Measurements from ENCODE around the gene FAM234A.

FAM234A gene

GRCh38 chr16:283033-283805 is 48.6 kb downstream of the FAM234A start, which contains the start of gene PDIA2:
Gene PDIA2 (plus strand): TSS chr16:283164. CDS start chr16:283170, 6 bp downstream.
- ATAC-seq = no peak

GRCh38 chr16:284204-285120 is 49.8 kb downstream of the FAM234A start:
- no peak for ATAC-seq

- no peak for ATAC-seq
Measured at GRCh38 chr16:285146-286055, 50.8 kb downstream of the FAM234A start.

GRCh38 chr16:286491-287297 is 52.1 kb downstream of the FAM234A start:
- no peak for ATAC-seq

- no peak for ATAC-seq
Measured at GRCh38 chr16:287298-287811, 52.7 kb downstream of the FAM234A start.

- no peak for ATAC-seq
Measured at GRCh38 chr16:287981-288920, 53.6 kb downstream of the FAM234A start.

GRCh38 chr16:289395-289997 is 54.9 kb downstream of the FAM234A start:
- ATAC-seq = no peak

GRCh38 chr16:290015-290680 is 55.5 kb downstream of the FAM234A start:
- no peak for ATAC-seq

- no peak for ATAC-seq
Measured at GRCh38 chr16:290681-291405, 56.2 kb downstream of the FAM234A start.

- ATAC-seq = no peak
Measured at GRCh38 chr16:291539-291938, 56.9 kb downstream of the FAM234A start.

- ATAC-seq = no peak
Measured at GRCh38 chr16:293043-293775, 58.6 kb downstream of the FAM234A start.

- no peak for ATAC-seq
Measured at GRCh38 chr16:296276-296675, 61.7 kb downstream of the FAM234A start.

GRCh38 chr16:296806-297510 is 62.3 kb downstream of the FAM234A start:
- no peak for ATAC-seq

- ATAC-seq = no peak
Measured at GRCh38 chr16:297832-298231, 63.2 kb downstream of the FAM234A start.

- no peak for ATAC-seq
Measured at GRCh38 chr16:301235-301634, 66.6 kb downstream of the FAM234A start.

GRCh38 chr16:301950-302349 is 67.3 kb downstream of the FAM234A start:
- ATAC-seq = no peak
